ENCODE measurements around the gene MKLN1.

MKLN1 gene

DNA sequence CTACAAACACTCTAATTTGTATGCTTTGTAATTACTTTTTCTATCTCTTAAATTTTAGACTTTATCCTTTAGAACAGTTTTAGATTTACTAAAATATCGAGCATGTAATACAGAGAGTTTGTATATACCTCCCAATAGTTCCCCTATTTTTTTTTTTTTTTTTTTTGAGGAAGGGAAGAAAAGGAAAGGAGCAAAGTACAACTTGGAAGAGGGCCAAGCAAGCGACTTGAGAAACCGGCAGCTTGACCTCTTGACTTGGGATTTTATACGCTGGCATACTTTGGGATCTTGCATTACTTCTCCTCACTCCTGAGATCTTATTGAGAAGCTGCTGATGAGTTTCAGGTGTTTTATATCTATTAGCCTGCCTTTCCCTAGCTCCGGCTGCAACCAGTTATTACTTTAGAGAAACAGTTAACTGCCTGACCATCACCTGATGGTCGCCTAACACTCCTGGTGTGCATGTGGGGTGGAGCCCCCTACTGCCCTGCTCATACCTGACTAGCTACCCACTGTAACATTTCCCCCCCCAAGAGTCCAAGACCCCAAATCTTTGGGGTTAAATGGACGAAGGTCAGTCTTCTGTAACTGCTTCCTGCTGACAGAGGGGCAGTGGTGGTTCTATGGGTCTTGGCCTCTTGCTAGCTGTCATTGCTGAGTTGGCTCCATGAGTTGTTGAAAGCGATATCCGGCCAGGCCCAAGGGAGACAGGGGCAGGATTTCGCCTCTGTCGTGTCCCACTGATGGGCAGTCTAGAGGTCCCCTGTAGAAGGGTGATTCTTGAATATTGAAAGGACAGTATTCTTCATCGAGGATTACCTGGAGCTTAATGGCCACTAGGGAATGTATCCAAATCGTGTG lies 28.5 kb downstream of the MKLN1 start:
- no peak for DNase-seq

DNA sequence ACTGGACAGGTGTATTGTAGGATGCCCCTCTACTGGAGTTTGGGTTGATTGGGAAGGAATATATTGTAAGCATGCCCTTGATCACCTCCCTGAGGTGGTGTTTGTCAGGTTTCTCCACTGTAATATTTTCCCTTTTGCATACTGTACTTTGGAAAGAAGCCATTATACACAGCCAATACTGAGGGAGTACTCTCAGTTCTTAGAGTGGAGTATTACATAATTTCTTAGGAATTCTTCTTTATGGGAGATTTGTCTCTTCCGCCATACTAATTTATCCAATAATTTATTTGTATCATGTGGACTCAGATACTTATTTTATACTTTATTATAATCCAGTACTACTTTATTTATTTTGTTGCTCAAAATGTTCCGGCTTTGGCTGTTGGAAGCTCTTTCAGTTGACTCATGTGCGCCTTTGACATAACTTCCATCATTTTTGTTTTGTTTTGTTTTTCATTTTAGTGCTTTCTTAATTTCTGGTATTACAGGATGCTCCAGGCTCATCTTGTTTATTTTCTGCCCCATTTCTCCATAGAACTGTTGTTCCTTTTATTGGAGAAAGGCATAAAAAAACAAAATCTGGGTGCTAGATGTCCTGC lies 29.7 kb downstream of the MKLN1 start:
- DNase-seq: no peak

DNA sequence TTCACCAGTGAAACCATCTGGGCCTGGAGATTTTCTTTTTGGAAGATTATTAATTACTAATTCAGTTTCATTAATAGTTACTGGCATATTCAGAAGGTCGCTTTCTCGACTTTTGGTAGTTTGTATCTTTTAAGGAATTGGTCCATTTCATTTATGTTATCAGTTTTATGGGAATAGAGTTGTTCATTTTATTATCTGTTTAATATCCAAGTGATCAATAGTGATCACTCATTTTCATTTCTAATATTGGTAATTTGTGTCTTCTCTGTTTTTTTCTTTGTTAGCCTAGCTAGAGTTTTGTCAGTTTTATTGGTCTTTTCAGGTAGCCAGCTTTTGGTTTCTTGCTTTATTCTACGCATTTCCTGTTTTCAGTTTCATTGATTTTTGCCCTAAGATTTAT lies 31.0 kb downstream of the MKLN1 start:
- DNase-seq: no peak

DNA sequence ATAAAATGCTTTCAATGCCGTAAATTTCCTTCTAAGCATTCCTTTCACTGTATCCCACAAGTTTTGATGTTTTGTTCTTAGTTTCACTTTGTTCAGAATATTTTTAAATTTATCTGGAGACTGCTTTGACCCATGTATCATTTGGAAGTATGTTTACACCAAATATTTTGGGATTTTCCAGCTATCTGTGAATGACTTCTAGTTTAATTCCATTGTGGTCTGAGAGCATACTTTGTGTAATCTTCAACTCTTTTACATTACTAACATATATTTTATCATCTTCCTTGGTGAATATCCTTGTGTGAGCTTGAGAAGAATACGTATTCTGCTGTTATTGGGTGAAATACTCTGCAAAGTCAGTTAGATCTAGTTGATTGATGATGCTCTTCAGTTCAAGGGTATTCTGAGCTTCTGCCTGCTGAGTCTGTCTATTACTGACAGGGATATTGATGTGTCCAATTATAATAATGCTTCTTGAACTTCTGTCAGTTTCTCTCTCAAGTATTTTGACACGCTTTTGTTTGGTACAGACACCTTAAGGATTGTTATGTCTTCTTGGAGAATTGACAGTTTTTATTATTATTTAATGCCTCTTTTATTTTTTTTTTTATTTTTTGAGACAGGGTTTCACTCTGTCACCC lies 31.6 kb downstream of the MKLN1 start:
- DNase-seq: no peak

GRCh38 chr7:131363719-131364118 lies 36.0 kb downstream of the MKLN1 start:
- DNase-seq: no peak

DNA sequence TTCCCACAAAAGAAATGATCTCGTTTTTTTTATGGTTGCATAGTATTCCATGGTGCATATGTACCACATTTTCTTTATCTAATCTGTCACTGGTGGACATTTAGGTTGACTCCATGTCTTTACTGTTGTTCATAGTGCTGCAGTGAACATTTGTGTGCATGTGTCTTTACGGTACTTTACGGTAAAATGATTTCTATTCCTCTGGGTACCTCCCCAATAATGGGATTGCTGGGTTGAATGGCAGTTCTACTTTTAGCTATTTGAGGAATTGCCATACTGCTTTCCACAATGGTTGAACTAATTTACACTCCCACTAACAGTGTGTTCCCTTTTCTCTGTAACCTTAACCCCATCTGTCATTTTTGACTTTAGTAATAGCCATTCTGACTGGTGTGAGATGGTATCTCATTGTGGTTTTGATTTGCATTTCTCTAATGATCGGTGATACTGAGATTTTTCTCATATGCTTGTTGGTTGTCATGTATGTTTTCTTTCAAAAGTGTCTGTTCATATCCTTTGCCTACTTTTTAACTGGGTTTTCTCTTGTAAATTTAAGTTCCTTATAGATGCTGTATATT lies 37.2 kb downstream of the MKLN1 start:
- no peak for DNase-seq

- DNase-seq: no peak
These were observed 38.2 kb downstream of the MKLN1 start for GRCh38 chr7:131365838-131366237.

- DNase-seq: no peak
These were observed 41.7 kb downstream of the MKLN1 start for GRCh38 chr7:131369354-131369753.

DNA sequence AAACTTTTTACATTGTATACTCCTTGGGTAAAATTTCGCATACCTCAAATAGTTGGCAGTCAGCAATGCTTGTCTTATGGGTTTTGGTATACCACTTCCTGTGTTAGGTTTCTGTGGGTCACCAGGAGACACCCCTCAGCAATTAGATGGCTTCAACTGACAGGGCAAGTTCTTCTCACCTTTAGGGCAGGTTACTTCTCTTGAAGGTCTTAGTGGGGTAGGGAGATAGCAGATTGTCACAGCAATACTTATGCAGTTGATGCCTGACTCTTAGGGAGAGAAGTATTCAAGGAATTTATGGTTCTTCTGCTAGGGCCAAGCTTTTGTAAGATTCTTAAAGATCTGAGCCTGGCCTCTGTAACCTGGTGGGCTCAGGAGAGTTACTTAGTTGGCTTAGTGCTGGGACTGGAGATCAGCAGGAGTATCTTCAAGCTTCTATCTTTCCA lies 42.9 kb downstream of the MKLN1 start:
- peak; percentile 13 for DNase-seq

DNA sequence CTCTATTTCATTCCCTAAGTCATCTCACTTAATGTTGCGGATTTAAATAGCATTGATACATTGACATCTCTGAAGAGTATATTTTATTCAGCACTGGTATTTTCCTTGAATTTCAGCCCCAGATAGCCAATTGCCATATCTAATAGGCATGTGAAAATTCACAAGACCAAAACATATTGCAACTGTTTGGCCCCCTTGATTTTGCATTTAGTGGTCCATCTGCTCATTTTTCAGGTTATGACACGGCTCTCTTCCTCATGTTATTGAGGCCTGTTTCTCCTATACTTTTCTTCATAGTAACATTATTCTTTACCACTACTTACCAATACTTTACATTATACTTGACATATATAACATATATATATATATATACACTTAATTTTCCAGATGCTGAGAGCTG lies 43.7 kb downstream of the MKLN1 start:
- no peak for DNase-seq

- no peak for DNase-seq
These were observed 44.9 kb downstream of the MKLN1 start for GRCh38 chr7:131372554-131372953.

- DNase-seq: no peak
These were observed 47.1 kb downstream of the MKLN1 start for GRCh38 chr7:131374821-131375220.

DNA sequence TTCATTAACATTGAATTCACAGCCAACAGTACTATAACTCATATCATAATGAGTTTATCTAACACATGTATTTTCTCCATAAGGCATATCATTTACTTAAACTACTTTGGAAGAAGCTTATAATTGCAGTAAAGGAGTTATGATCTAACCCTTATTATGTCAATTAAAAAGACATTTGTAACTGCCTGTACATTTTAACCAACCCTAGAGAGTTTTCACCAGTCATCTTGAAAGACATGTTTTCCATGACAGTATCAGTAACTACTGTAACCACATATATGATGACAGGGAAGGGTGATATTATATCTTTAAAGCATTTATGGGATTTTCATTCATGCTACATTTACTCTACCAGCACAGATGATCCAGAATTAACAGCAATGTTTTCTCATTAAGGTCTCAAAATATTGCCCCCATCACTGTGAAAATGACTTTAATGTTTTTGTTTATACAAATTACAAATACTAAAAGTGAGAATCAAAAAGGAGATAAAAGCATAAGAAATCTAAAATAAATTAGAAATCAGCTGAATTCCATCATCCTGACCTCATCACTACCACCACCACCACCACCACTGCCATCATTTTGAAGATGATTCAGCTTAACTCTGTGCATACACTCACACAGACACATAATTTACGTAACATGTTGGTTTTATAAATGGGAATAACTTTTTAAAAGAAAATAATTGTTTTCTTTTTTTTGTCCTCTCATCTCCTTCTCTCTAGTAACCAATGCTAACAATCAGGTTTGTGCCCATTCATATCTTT lies 53.6 kb downstream of the MKLN1 start:
- DNase-seq: no peak

GRCh38 chr7:131383417-131384285 lies 56.0 kb downstream of the MKLN1 start:
- no peak for DNase-seq

- DNase-seq: no peak
These were observed 56.6 kb downstream of the MKLN1 start for GRCh38 chr7:131384286-131384635.

DNA sequence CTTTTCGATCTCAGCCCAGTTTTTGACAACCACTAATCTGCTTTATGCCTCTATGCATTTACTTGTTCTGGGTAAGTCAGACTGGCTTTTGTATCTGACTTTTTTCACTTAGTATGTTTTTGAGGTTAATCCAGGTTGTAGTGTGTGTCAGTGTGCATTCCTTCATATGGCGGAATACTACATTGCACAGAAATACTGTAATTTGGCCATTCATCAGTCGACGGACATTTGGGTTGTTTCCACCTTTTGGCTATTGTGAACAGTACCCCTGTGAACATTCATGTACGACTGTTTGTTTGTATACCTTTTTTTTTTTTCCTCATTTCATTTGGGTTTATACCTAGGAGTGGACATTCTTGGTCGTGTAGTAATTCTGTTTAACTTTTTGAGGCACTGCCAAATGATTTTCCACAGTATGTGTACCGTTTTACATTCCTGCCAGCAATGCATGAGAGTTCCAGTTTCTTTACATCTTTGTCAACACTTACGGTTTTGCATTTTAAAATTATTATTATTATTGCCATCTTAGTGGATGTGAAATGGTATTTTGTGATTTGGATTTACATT lies 57.4 kb downstream of the MKLN1 start:
- DNase-seq: no peak

- DNase-seq: no peak
These were observed 60.5 kb downstream of the MKLN1 start for GRCh38 chr7:131388126-131388525.

DNA sequence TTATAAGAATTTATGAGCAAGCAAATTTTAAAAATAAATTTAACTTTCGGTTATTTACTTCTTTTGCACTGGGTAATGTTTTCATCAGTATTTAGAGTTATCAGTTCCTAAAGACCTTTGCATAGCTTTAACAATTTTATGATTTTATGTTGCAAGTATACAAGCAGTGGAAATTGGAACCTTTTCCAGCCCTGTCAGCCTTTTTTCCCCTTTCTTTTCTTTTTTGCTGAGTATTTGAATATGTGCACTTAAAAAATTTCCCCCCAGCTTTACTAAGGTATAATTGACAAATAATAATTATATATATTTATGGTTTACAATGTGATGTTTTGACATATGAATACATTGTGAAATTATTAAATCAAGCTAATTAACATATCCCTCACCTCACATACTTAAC lies 62.6 kb downstream of the MKLN1 start:
- no peak for DNase-seq

DNA sequence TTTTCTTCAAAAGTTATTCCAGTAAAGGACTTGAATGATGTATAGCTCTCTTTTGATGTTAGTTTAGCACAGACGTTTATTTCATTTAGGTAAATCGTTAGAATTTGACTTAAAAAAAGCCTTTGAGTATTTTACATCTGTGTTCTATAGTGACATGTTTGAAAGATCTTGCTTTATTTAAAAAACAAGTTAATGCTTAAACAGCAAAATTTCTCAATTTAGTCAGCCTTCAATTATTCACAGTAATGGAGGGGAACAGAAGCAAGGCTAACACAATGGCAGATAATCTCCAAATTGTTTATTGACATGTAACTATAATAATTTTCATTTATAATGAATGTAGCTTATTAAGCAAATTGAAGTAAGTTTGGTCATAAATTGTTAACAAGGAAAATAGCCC lies 63.5 kb downstream of the MKLN1 start:
- DNase-seq: no peak

- no peak for DNase-seq
These were observed 73.1 kb downstream of the MKLN1 start for GRCh38 chr7:131400681-131401176.

- no peak for DNase-seq
These were observed 73.5 kb downstream of the MKLN1 start for GRCh38 chr7:131401194-131401593.
